ENCODE results near the gene SAMSN1. TPM values are rescaled to one million over a fixed set of nuclear protein-coding genes. Genes with fewer than 3 reads are reported as not detected.

The SAMSN1 gene
- total RNA-seq, 1 donor from 2014 or later = 1.2 TPM

DNA sequence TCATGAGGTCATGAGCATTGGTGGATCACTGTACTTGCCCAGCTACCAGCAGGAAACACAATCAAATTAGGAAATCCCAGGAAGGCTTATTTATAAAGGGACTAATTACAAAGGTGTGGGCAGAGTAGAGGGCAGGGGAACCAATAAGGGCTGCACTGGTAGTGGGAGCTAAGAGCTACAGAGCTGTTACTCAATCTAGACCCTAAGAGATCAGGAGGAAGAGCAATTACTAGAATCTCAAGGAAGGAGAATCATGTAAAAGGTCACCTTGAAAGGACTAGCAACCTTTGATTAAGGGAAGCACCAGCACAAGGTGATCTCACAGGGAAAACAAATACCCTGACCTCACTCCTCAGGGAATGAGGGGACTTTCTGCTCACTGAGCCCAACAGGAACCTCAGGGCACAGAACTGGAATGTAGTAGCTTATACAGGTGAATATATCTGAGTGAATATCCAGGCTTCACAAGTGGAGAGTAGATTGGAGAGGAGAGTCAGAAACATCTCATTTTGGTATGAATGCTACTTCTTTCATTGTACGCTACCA, 66.8 kb downstream of the SAMSN1 start:
- H3K9ac ChIP-seq = no peak overlapping the region
- H3K36me3 Mint-ChIP-seq = no peaks in the 10 kb centered on the region

GRCh38 chr21:14477841-14478240, 68.3 kb downstream of the SAMSN1 start:
- Histone ChIP-seq H3K9ac (no peak overlapping the region), H3K79me2 (ENCODE audit: low read depth) (no peaks in the 10 kb centered on the region), H3K27ac (no peak overlapping the region), H4K20me1 (ENCODE audit: low read depth) (no peaks in the 10 kb centered on the region), H3K36me3 (no peaks in the 10 kb centered on the region), H3K4me1 (no peaks in the 10 kb centered on the region), H3K4me2 (no peak overlapping the region), H2AFZ (replicated peaks) (no peak overlapping the region), H3K4me3 (no peak overlapping the region), H3K27me3 (no peaks in the 10 kb centered on the region), H3K9me3 (ENCODE audit: low read depth) (no peaks in the 10 kb centered on the region), H3F3A (ENCODE audit: low read depth) (no peaks in the 10 kb centered on the region)
- TF ChIP-seq EZH2phosphoT487 (IDR thresholded peaks at IDR 0.05) = no peak
- no peak for TF ChIP-seq EZH2 (IDR thresholded peaks at IDR 0.05)
- TF ChIP-seq CTCF (IDR thresholded peaks at IDR 0.05) = no peak
- Mint-ChIP-seq H3K36me3 (no peaks in the 10 kb centered on the region), H3K27me3 (ENCODE audit: insufficient read depth, low read depth) (peaks cover 4% of the 10 kb centered on the region), H3K27ac (no peak overlapping the region), H3K9me3 (no peaks in the 10 kb centered on the region), H3K4me1 (no peaks in the 10 kb centered on the region), H3K4me3 (no peak overlapping the region)
- no peak for DNase-seq (ENCODE audit: low spot score)

More for the DNA sequence above, 66.8 kb downstream of the SAMSN1 start:
- no peak overlapping the region for H3K4me3 Mint-ChIP-seq
- Histone ChIP-seq H3K4me3 (no peak overlapping the region), H3K36me3 (no peaks in the 10 kb centered on the region), H3F3A (ENCODE audit: low read depth) (no peaks in the 10 kb centered on the region), H3K9me3 (ENCODE audit: low read depth) (no peaks in the 10 kb centered on the region), H4K20me1 (ENCODE audit: low read depth) (no peaks in the 10 kb centered on the region), H2AFZ (replicated peaks) (no peak overlapping the region), H3K27me3 (no peaks in the 10 kb centered on the region), H3K79me2 (ENCODE audit: low read depth) (no peaks in the 10 kb centered on the region), H3K27ac (no peak overlapping the region), H3K4me2 (no peak overlapping the region), H3K4me1 (no peaks in the 10 kb centered on the region)
- no peak for TF ChIP-seq EZH2 (IDR thresholded peaks at IDR 0.05)
- no peak for TF ChIP-seq CTCF (IDR thresholded peaks at IDR 0.05)
- no peak for TF ChIP-seq EZH2phosphoT487 (IDR thresholded peaks at IDR 0.05)
- H3K27me3 Mint-ChIP-seq (ENCODE audit: insufficient read depth, low read depth) = peaks cover 4% of the 10 kb centered on the region
- H3K27ac Mint-ChIP-seq = no peak overlapping the region
- H3K4me1 Mint-ChIP-seq = no peaks in the 10 kb centered on the region
- H3K9me3 Mint-ChIP-seq = no peaks in the 10 kb centered on the region
- DNase-seq (ENCODE audit: low spot score) = no peak

- Mint-ChIP-seq H3K4me3 (no peak overlapping the region), H3K4me1 (no peaks in the 10 kb centered on the region), H3K9me3 (no peaks in the 10 kb centered on the region), H3K36me3 (no peaks in the 10 kb centered on the region), H3K27me3 (ENCODE audit: insufficient read depth, low read depth) (peaks cover 4% of the 10 kb centered on the region), H3K27ac (no peak overlapping the region)
- no peaks in the 10 kb centered on the region for H3K9me3 ChIP-seq (ENCODE audit: low read depth)
- no peak for DNase-seq (ENCODE audit: low spot score)
- H3K4me1 ChIP-seq = no peaks in the 10 kb centered on the region
- no peak overlapping the region for H2AFZ ChIP-seq (replicated peaks)
- no peaks in the 10 kb centered on the region for H3F3A ChIP-seq (ENCODE audit: low read depth)
- no peak overlapping the region for H3K4me2 ChIP-seq
- no peaks in the 10 kb centered on the region for H3K36me3 ChIP-seq
- H4K20me1 ChIP-seq (ENCODE audit: low read depth) = no peaks in the 10 kb centered on the region
- H3K27ac ChIP-seq = no peak overlapping the region
- TF ChIP-seq EZH2phosphoT487 (IDR thresholded peaks at IDR 0.05) (no peak), EZH2 (IDR thresholded peaks at IDR 0.05) (no peak), CTCF (IDR thresholded peaks at IDR 0.05) (no peak)
- no peaks in the 10 kb centered on the region for H3K27me3 ChIP-seq
- no peaks in the 10 kb centered on the region for H3K79me2 ChIP-seq (ENCODE audit: low read depth)
- H3K4me3 ChIP-seq = no peak overlapping the region
- no peak overlapping the region for H3K9ac ChIP-seq
Observed at GRCh38 chr21:14477133-14477532, 69.0 kb downstream of the SAMSN1 start.
